K562 (cell line): Measurements from ENCODE around the gene GSTA4. TPM values are rescaled to one million over a fixed set of nuclear protein-coding genes. Genes with fewer than 3 reads are reported as not detected.

Source experiments
- ATAC-seq: fragments of 200-7000 bp; cut with Tn5 transposase; 3 replicates; pipeline ENCODE4 v1.9.1; 2020; ENCODE audit warnings: moderate library complexity
- BruUV-seq: library from RNA; stranded (reverse); fragments of 400-500 nt; replicated peaks from 2 replicates; lab custom pipeline; 2021; lab: Mats Ljungman, UMichigan
- CTCF ChIA-PET: fragments of 300-600 bp; formaldehyde crosslinking; extraction: SDS; loops from one replicate; lab custom pipeline; 2021; ENCODE audit warnings: low intra/inter-chr PET ratio; lab: Yijun Ruan, JAX
- POLR2A ChIA-PET: fragments of 300-600, 350-650 bp; sonication (Branson Sonifier 250); formaldehyde crosslinking; extraction: SDS; loops from one replicate; lab custom pipeline; 2021; ENCODE audit warnings: antibody characterized with exemption, inconsistent platforms; lab: Yijun Ruan, JAX
- DNase-seq, 4 experiments: peaks; one replicate each; pipeline versions ENCODE4 v3.0.0 to v3.0.0-alpha.2; 2011 to 2018; ENCODE audit warnings: low spot score in 3 of 4, mixed read lengths in 3 of 4; ENCODE audit errors: extremely low read depth in 1 of 4
- FAIRE-seq: peaks from 2 replicates; lab custom pipeline; 2011; peaks lifted over from hg19 to GRCh38; lab: Jason Lieb, UNC
- H2AFZ ChIP-seq: 2 replicates; pipeline ENCODE4 v1.6.0; 2011; ENCODE audit warnings: low read depth, low read length, control low read depth, inconsistent platforms
- H3K27ac ChIP-seq: fragments of 200-600 bp; 3 replicates; pipeline ENCODE4 v1.8.0; 2011; ENCODE audit warnings: low read depth, mild to moderate bottlenecking, control low read depth, inconsistent platforms, low read length, moderate library complexity, mixed read lengths; ENCODE audit errors: extremely low read depth
- H3K27me3 ChIP-seq, 2 experiments: fragments of 300-600 bp in 1 of 2; 2 replicates in 1 of 2; 3 replicates in 1 of 2; pipeline versions ENCODE4 v1.6.0 to v1.8.0; 2011; ENCODE audit warnings: inconsistent platforms in 2 of 2, low read length in 2 of 2, mild to moderate bottlenecking in 1 of 2, mixed read lengths in 1 of 2, moderate library complexity in 1 of 2; ENCODE audit not compliant: control insufficient read depth in 2 of 2, insufficient read depth in 2 of 2
- H3K36me3 ChIP-seq: fragments of 300-600 bp; 3 replicates; pipeline ENCODE4 v1.8.0; 2011; ENCODE audit warnings: mild to moderate bottlenecking, low read length, inconsistent platforms; ENCODE audit not compliant: control insufficient read depth, insufficient read depth
- H3K4me1 ChIP-seq, 2 experiments: fragments of 200-600 bp in 1 of 2; replicated peaks in 1 of 2; 2 replicates in 1 of 2; 3 replicates in 1 of 2; pipeline versions ENCODE4 v1.5.1 to v1.8.0; 2011; ENCODE audit warnings: inconsistent platforms in 2 of 2, low read length in 2 of 2, mild to moderate bottlenecking in 1 of 2, mixed read lengths in 1 of 2, moderate library complexity in 1 of 2; ENCODE audit not compliant: control insufficient read depth in 2 of 2, insufficient read depth in 2 of 2
- H3K4me2 ChIP-seq: 2 replicates; pipeline ENCODE4 v1.6.1; 2011; ENCODE audit warnings: low read length, control low read depth, inconsistent platforms, mixed read lengths; ENCODE audit not compliant: insufficient read depth
- H3K4me3 ChIP-seq: fragments of 200-600 bp; sonication (generic), shearing (Covaris generic); 2 replicates; pipeline ENCODE4 v1.5.1; 2016; ENCODE audit warnings: control low read depth, inconsistent platforms
- H3K79me2 ChIP-seq: fragments of 200-600 bp; 3 replicates; pipeline ENCODE4 v1.8.0; 2011; ENCODE audit warnings: low read length, inconsistent platforms; ENCODE audit not compliant: control insufficient read depth, insufficient read depth
- H3K9ac ChIP-seq, 2 experiments: 2 replicates each; pipeline versions ENCODE4 v1.6.0 to v1.6.1; 2011; ENCODE audit warnings: low read depth in 2 of 2, low read length in 2 of 2, control low read depth in 1 of 2, inconsistent platforms in 1 of 2, mild to moderate bottlenecking in 1 of 2, mixed read lengths in 1 of 2; ENCODE audit not compliant: insufficient read depth in 1 of 2
- H3K9me1 ChIP-seq: one replicate; pipeline ENCODE4 v1.6.0; 2011; ENCODE audit warnings: inconsistent platforms, mild to moderate bottlenecking, low read length, moderate library complexity; ENCODE audit not compliant: control insufficient read depth, insufficient read depth
- H3K9me3 ChIP-seq: replicated peaks from 2 replicates; pipeline ENCODE4 v1.5.1; 2011; ENCODE audit warnings: low read depth, low read length, inconsistent platforms; ENCODE audit not compliant: control insufficient read depth, insufficient read depth
- H4K20me1 ChIP-seq: replicated peaks from 2 replicates; pipeline ENCODE4 v1.6.1; 2011; ENCODE audit warnings: low read length, inconsistent platforms, mixed read lengths; ENCODE audit not compliant: control insufficient read depth, insufficient read depth
- BCLAF1 ChIP-seq, 2 experiments: fragments of 450-650 bp in 1 of 2; IDR thresholded peaks; 2 replicates each; pipeline ENCODE4 v1.6.1; 2011 to 2017; ENCODE audit warnings: low read depth in 2 of 2, antibody characterized with exemption in 1 of 2, borderline replicate concordance in 1 of 2, low read length in 1 of 2, mild to moderate bottlenecking in 1 of 2, mixed read lengths in 1 of 2; ENCODE audit not compliant: control insufficient read depth in 1 of 2
- BMI1 ChIP-seq: fragments of 150-350 bp; IDR thresholded peaks from 2 replicates; pipeline ENCODE4 v1.6.1; 2014; ENCODE audit warnings: low read length
- ILF3 ChIP-seq: fragments of 450-650 bp; IDR thresholded peaks from 2 replicates; pipeline ENCODE4 v1.6.1; 2018; ENCODE audit warnings: antibody characterized with exemption, mild to moderate bottlenecking, moderate library complexity, borderline replicate concordance
- MLX ChIP-seq, 2 experiments: fragments of 450-650 bp in 1 of 2; sonication (generic) in 1 of 2; formaldehyde crosslinking; conservative IDR thresholded peaks; 2 replicates each; pipeline versions ENCODE4 v1.4.0 to v1.8.1; 2020 to 2022; ENCODE audit warnings: mild to moderate bottlenecking in 1 of 2, missing genetic modification reagents in 1 of 2
- POLR3A ChIP-seq: IDR thresholded peaks from 2 replicates; pipeline ENCODE4 v1.6.1; 2011; ENCODE audit warnings: borderline replicate concordance, mild to moderate bottlenecking, moderate library complexity; ENCODE audit not compliant: insufficient read length, insufficient read depth; ENCODE audit errors: extremely low read depth
- RREB1 ChIP-seq: fragments of 250-450 bp; sonication (Bioruptor Pico); IDR thresholded peaks from 2 replicates; pipeline ENCODE4 v1.4.0; 2020
- SMARCA4 ChIP-seq: fragments of 450-650 bp; IDR thresholded peaks from 2 replicates; pipeline ENCODE4 v1.6.1; 2016
- TAF9B ChIP-seq: fragments of 450-650 bp; IDR thresholded peaks from 2 replicates; pipeline ENCODE4 v1.6.1; 2018; ENCODE audit warnings: mild to moderate bottlenecking; ENCODE audit not compliant: partially characterized antibody
- ZNF639 ChIP-seq, 2 experiments: fragments of 200-800 bp in 1 of 2; sonication (Bioruptor generic) in 1 of 2; sonication (generic) in 1 of 2; formaldehyde crosslinking in 1 of 2; IDR thresholded peaks in 1 of 2; conservative IDR thresholded peaks in 1 of 2; 2 replicates each; pipeline versions ENCODE4 v1.5.0 to v1.6.1; 2016 to 2020; ENCODE audit warnings: missing compliant biosample characterization in 1 of 2, missing genetic modification characterization in 1 of 2, missing genetic modification reagents in 1 of 2
- ZNF77 ChIP-seq: fragments of 250-450 bp; sonication (Bioruptor Pico); IDR thresholded peaks from 2 replicates; pipeline ENCODE4 v1.5.0; 2020
- WGBS: fragments of 100-300 bp; shearing (Covaris generic); methylation state at CpG from one replicate; pipeline ENCODE4 v1.1.6; 2016; ENCODE audit warnings: low coverage, mixed read lengths; ENCODE audit not compliant: insufficient coverage; ENCODE audit errors: missing lambda C conversion rate; 5-methylcytosine and 5-hydroxymethylcytosine counted together
- in situ Hi-C: fragments of 300-500 bp; cut with MboI; formaldehyde crosslinking; loops from 4 replicates; pipeline ENCODE4 v1.15.0; 2018; ENCODE audit warnings: inconsistent platforms, mixed read lengths
- intact Hi-C: fragments of 100-400 bp; cut with micrococcal nuclease; formaldehyde crosslinking; loops from 2 replicates; pipeline ENCODE4 v1.14.2; 2022
- polyA plus RNA-seq, 8 experiments: library from polyadenylated mRNA; depleted of rRNA in 4 of 8; stranded (reverse) in 5 of 8; unstranded in 3 of 8; fragments of >200 nt; fragmentation: Nextera tagmentation in 2 of 8; fragmentation: Illumina TruSeq in 1 of 8; extraction: Ambion mirVana in 2 of 8; extraction: Trizol in 1 of 8; gene quantifications; 2 replicates each; pipeline versions ENCODE4 v1.2.1 to v1.2.3, GENCODE V29; 2011 to 2014; ENCODE audit warnings: inconsistent platforms in 1 of 8, missing spikeins in 1 of 8
- total RNA-seq, 7 experiments: library from RNA; depleted of rRNA in 6 of 7; stranded (reverse); fragments of >200 nt in 6 of 7; fragmentation: Illumina TruSeq in 2 of 7; extraction: Trizol in 2 of 7; gene quantifications; 2 replicates each; pipeline versions ENCODE4 v1.2.1 to v1.2.3, GENCODE V29; 2011 to 2021; ENCODE audit warnings: low replicate concordance in 1 of 7

GSTA4 gene
- total and polyA plus RNA-seq, 9 of the 15 experiments (the other 6 are each of a cell fraction or from before 2014, with no cell fraction given): 0.89 to 4.0 (median 2.0) TPM

GRCh38 chr6:52937908-52938307 is 57.2 kb downstream of the GSTA4 start:
- Histone ChIP-seq H3K4me1 (no peaks in the 10 kb centered on the region), H3K4me3 (no peak overlapping the region), H3K9me3 (no peaks in the 10 kb centered on the region), H4K20me1 (no peaks in the 10 kb centered on the region), H3K36me3 (no peaks in the 10 kb centered on the region), H3K27ac (no peak overlapping the region), H3K9ac (no peak overlapping the region), H3K79me2 (no peaks in the 10 kb centered on the region), H3K9me1 (no peaks in the 10 kb centered on the region), H3K4me2 (no peak overlapping the region), H2AFZ (no peak overlapping the region), H3K27me3 (peaks cover 4 to 14% of the 10 kb centered on the region in 2 experiments; a peak in 4 of 5 replicates)
- WGBS: 0% methylated on average over 2 of the region's 2 CpGs
- DNase-seq: no peak
- ChIA-PET POLR2A (no interaction called here), CTCF (no interaction called here)
- BruUV-seq: no TSS peak
- in situ Hi-C loops: no loop called here
- no peak for ATAC-seq
- no peak for FAIRE-seq
- intact Hi-C loops: no loop called here
- TF ChIP-seq ILF3 (no peak), SMARCA4 (no peak), MLX (CRISPR knock-in tag; conservative IDR thresholded peaks at IDR 0.05) (no peak), ZNF639 (CRISPR knock-in tag; conservative IDR thresholded peaks at IDR 0.05 in 1 of 2, IDR thresholded peaks at IDR 0.05 in 1 of 2) (no peak), TAF9B (no peak), RREB1 (CRISPR knock-in tag) (no peak), ZNF77 (CRISPR knock-in tag) (no peak), BMI1 (no peak), POLR3A (no peak), BCLAF1 (IDR thresholded peaks at IDR 0.05; ENCODE audit: borderline replicate concordance in 1 of 2, control insufficient read depth in 1 of 2, low read depth in 2 of 2, low read length in 1 of 2) (no peak)
